SU-DHL-6 (cell line): ENCODE data around the gene SH3GL1.

Experiments used
- H2AFZ ChIP-seq: fragments of 200-600 bp; sonication (generic); 2 replicates; pipeline ENCODE4 v1.6.1; 2014; ENCODE audit warnings: low read depth, mild to moderate bottlenecking, moderate library complexity, mixed read lengths, antibody characterized with exemption, low read length; ENCODE audit not compliant: severe bottlenecking
- H3F3A ChIP-seq: fragments of 200-600 bp; shearing (Covaris generic); 2 replicates; pipeline ENCODE4 v1.6.0; 2016; ENCODE audit warnings: antibody characterized with exemption, mild to moderate bottlenecking; ENCODE audit not compliant: insufficient read depth
- H3K27ac ChIP-seq: fragments of 200-600 bp; sonication (generic); 2 replicates; pipeline ENCODE4 v1.5.1; 2016; ENCODE audit warnings: low read depth, mild to moderate bottlenecking, low read length, moderate library complexity, mixed read lengths
- H3K27me3 ChIP-seq: fragments of 200-600 bp; sonication (generic), shearing (Covaris generic); 2 replicates; pipeline ENCODE4 v1.6.0; 2014; ENCODE audit warnings: mild to moderate bottlenecking, low read length
- H3K36me3 ChIP-seq: fragments of 200-600 bp; sonication (generic); 2 replicates; pipeline ENCODE4 v1.6.1; 2014; ENCODE audit warnings: mild to moderate bottlenecking, low read length, mixed read lengths
- H3K4me2 ChIP-seq: fragments of 300-600, 200-600 bp; shearing (Covaris generic), sonication (generic); 2 replicates; pipeline ENCODE4 v1.6.0; 2014; ENCODE audit warnings: low read length, low read depth, mild to moderate bottlenecking; ENCODE audit not compliant: poor library complexity, severe bottlenecking
- H3K4me3 ChIP-seq: fragments of 200-600 bp; sonication (generic); 2 replicates; pipeline ENCODE4 v1.5.1; 2014; ENCODE audit warnings: antibody characterized with exemption, low read length, mild to moderate bottlenecking, mixed read lengths; ENCODE audit not compliant: insufficient read depth, poor library complexity, severe bottlenecking
- H3K79me2 ChIP-seq: fragments of 200-600 bp; sonication (generic); 2 replicates; pipeline ENCODE4 v1.6.1; 2014; ENCODE audit warnings: mild to moderate bottlenecking, low read length, moderate library complexity; ENCODE audit not compliant: insufficient read depth
- H3K9ac ChIP-seq: fragments of 200-600 bp; sonication (generic); 2 replicates; pipeline ENCODE4 v1.7.0; 2014; ENCODE audit warnings: mild to moderate bottlenecking, low read length
- H3K9me2 ChIP-seq: fragments of 200-600 bp; sonication (generic); replicated peaks from 2 replicates; pipeline ENCODE4 v1.6.1; 2014; ENCODE audit warnings: low read length; ENCODE audit not compliant: insufficient read depth
- H3K9me3 ChIP-seq: fragments of 200-600 bp; sonication (generic); 2 replicates; pipeline ENCODE4 v1.6.1; 2014; ENCODE audit warnings: low read length, mixed read lengths; ENCODE audit not compliant: insufficient read depth
- H4K20me1 ChIP-seq: fragments of 200-600 bp; sonication (generic); 2 replicates; pipeline ENCODE4 v1.6.1; 2014; ENCODE audit warnings: low read depth, mild to moderate bottlenecking, antibody characterized with exemption, low read length, moderate library complexity, mixed read lengths
- CTCF ChIP-seq: fragments of 200-600 bp; sonication (generic); IDR thresholded peaks from one replicate; pipeline ENCODE4 v1.5.1; 2017; ENCODE audit warnings: antibody characterized with exemption, mild to moderate bottlenecking, low read length, moderate library complexity; ENCODE audit not compliant: insufficient read depth, poor library complexity, severe bottlenecking
- EZH2phosphoT487 ChIP-seq: fragments of 200-600 bp; sonication (generic), shearing (Covaris generic); conservative IDR thresholded peaks from 2 replicates; pipeline ENCODE4 v1.6.1; 2018; ENCODE audit warnings: mild to moderate bottlenecking, antibody characterized with exemption, low read length, moderate library complexity, mixed read lengths

Gene SH3GL1

GRCh38 chr19:4327252-4327876, 73.0 kb downstream of the SH3GL1 start:
- no peaks in the 10 kb centered on the region for H3K9me3 ChIP-seq
- H4K20me1 ChIP-seq, result no peaks in the 10 kb centered on the region
- no peak overlapping the region for H3K4me3 ChIP-seq
- H3K9me2 ChIP-seq, result no peaks in the 10 kb centered on the region
- H2AFZ ChIP-seq, result no peak overlapping the region
- no peak overlapping the region for H3K4me2 ChIP-seq
- no peak overlapping the region for H3K27ac ChIP-seq
- no peaks in the 10 kb centered on the region for H3K27me3 ChIP-seq
- H3K9ac ChIP-seq, result no peak overlapping the region
- TF ChIP-seq CTCF (no peak), EZH2phosphoT487 (no peak)
- no peaks in the 10 kb centered on the region for H3F3A ChIP-seq
- no peaks in the 10 kb centered on the region for H3K79me2 ChIP-seq
- H3K36me3 ChIP-seq, result no peaks in the 10 kb centered on the region

GRCh38 chr19:4326837-4327251, 73.5 kb downstream of the SH3GL1 start:
- Histone ChIP-seq H3K9me2 (no peaks in the 10 kb centered on the region), H3K27me3 (no peaks in the 10 kb centered on the region), H3F3A (no peaks in the 10 kb centered on the region), H3K27ac (no peak overlapping the region), H3K9me3 (no peaks in the 10 kb centered on the region), H3K4me2 (no peak overlapping the region), H2AFZ (no peak overlapping the region), H3K36me3 (no peaks in the 10 kb centered on the region), H4K20me1 (no peaks in the 10 kb centered on the region), H3K9ac (no peak overlapping the region), H3K4me3 (no peak overlapping the region), H3K79me2 (no peaks in the 10 kb centered on the region)
- no peak for TF ChIP-seq EZH2phosphoT487
- no peak for TF ChIP-seq CTCF

- Histone ChIP-seq H3K9ac (no peak overlapping the region), H3K36me3 (no peaks in the 10 kb centered on the region), H3K9me3 (no peaks in the 10 kb centered on the region), H3K9me2 (no peaks in the 10 kb centered on the region), H3F3A (no peaks in the 10 kb centered on the region), H3K4me2 (no peak overlapping the region), H3K79me2 (no peaks in the 10 kb centered on the region), H3K27me3 (no peaks in the 10 kb centered on the region), H2AFZ (no peak overlapping the region), H4K20me1 (no peaks in the 10 kb centered on the region), H3K27ac (no peak overlapping the region), H3K4me3 (no peak overlapping the region)
- TF ChIP-seq CTCF (no peak), EZH2phosphoT487 (no peak)
Measured at GRCh38 chr19:4326215-4326836, 74.0 kb downstream of the SH3GL1 start.
